Activated T-helper 1 cell treated with anti-CD3 and anti-CD28 coated beads, Interleukin-12 subunit alpha, Interleukin-12 subunit beta, Interleukin-2, Interleukin-4 antibody, amounts not matched to agents 30 ng/mL and 10 ng/mL and 1 ng/mL, durations not matched to agents 14 hours and 24 hours and 36 hours (primary cell): ENCODE measurements around the gene PSD4. TPM values are rescaled to one million over a fixed set of nuclear protein-coding genes. Genes with fewer than 3 reads are reported as not detected.

Source experiments
- DNase-seq: peaks from one replicate; pipeline ENCODE4 v3.0.0; 2021; ENCODE audit warnings: low spot score
- H3K27ac Mint-ChIP-seq: one replicate; pipeline ENCODE4 v1.8.0; 2021; ENCODE audit warnings: mild to moderate bottlenecking, mixed read lengths
- H3K27me3 Mint-ChIP-seq: one replicate; pipeline ENCODE4 v1.8.0; 2022; ENCODE audit warnings: mild to moderate bottlenecking, moderate library complexity, mixed read lengths; ENCODE audit not compliant: insufficient read depth
- H3K36me3 Mint-ChIP-seq: one replicate; pipeline ENCODE4 v1.8.0; 2021; ENCODE audit warnings: low read depth, mixed read lengths
- H3K4me1 Mint-ChIP-seq: one replicate; pipeline ENCODE4 v1.8.0; 2021; ENCODE audit warnings: low read depth, mixed read lengths
- H3K4me3 Mint-ChIP-seq: one replicate; pipeline ENCODE4 v1.8.0; 2021; ENCODE audit warnings: mild to moderate bottlenecking, moderate library complexity, mixed read lengths
- H3K9me3 Mint-ChIP-seq: one replicate; pipeline ENCODE4 v1.8.0; 2021; ENCODE audit warnings: mixed read lengths
- intact Hi-C: fragments of 100-400 bp; cut with micrococcal nuclease; formaldehyde crosslinking; loops from one replicate; pipeline ENCODE4 v1.15.1; 2024
- total RNA-seq: library from RNA; stranded (reverse); gene quantifications from 2 replicates; pipeline ENCODE4 v1.2.3, GENCODE V29; 2022

The PSD4 gene
- total RNA-seq, 1 donor from 2014 or later, result 257 TPM

DNA sequence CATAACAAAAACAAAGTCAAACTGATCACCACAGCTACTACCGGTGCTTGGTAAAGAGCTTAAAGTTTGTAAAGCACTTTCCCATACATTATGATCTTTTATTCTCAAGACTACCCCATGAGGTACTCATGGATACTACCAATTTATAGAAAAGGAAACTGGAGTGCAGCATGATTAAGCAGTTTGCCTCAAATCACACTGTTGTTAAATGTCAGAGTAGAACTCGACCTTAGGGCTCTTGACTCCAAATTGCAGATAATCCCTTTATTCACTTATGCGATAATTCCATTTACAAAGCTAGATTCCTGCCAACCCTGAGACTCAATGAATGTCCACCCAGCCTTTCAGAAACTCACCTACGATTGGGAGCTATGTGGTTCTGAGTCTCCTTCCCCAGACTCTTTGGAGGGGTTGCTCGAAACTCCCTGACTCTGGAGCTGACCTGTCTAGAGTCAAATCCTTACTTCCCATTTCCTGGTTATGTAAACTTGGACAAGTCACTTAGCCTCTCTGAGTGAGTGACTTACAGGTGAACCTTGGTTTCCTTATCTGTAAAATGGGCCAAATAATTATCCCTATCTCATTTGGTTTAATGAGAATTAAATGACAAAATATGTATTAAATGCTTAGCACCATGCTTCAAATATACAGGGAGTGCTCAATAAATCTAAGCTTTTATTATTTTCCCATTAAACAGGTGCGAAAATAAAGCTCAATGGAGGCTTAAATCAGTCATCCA lies 47.4 kb downstream of the PSD4 start:
- Mint-ChIP-seq H3K4me1 (peaks cover 9% of the 10 kb centered on the region), H3K9me3 (no peaks in the 10 kb centered on the region), H3K4me3 (no peak overlapping the region), H3K27me3 (no peaks in the 10 kb centered on the region), H3K27ac (no peak overlapping the region), H3K36me3 (no peaks in the 10 kb centered on the region)
- intact Hi-C loops, result no loop called here
- no peak for DNase-seq

GRCh38 chr2:113221846-113222245 lies 48.1 kb downstream of the PSD4 start:
- intact Hi-C loops, result no loop called here
- Mint-ChIP-seq H3K27me3 (no peaks in the 10 kb centered on the region), H3K4me1 (peaks cover 9% of the 10 kb centered on the region), H3K27ac (no peak overlapping the region), H3K36me3 (no peaks in the 10 kb centered on the region), H3K9me3 (no peaks in the 10 kb centered on the region), H3K4me3 (no peak overlapping the region)
- no peak for DNase-seq

DNA sequence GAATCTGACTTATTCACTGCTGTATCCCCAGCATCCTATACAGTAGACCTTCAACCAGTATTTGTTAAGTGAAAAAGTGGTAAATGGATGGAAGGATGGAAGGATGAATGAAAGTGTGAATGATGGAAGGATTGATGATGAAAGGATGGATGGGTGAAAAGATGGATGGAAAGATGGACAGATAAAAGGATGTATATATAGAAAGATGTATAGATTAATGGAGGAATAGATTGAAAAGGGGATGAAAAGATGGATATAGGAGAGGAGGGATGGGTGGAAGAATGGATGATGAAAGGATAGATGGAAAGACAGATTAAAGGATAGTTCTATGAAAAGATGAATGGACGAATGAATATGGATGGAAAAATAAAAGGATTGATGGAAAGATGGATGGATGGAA lies 50.0 kb downstream of the PSD4 start:
- Mint-ChIP-seq H3K36me3 (no peaks in the 10 kb centered on the region), H3K4me1 (peaks cover 9% of the 10 kb centered on the region), H3K9me3 (no peaks in the 10 kb centered on the region), H3K4me3 (no peak overlapping the region), H3K27ac (no peak overlapping the region), H3K27me3 (no peaks in the 10 kb centered on the region)
- DNase-seq, result no peak
- intact Hi-C loops, result no loop called here

- H3K9me3 Mint-ChIP-seq, result no peaks in the 10 kb centered on the region
- H3K27me3 Mint-ChIP-seq, result no peaks in the 10 kb centered on the region
- peaks cover 15% of the 10 kb centered on the region for H3K4me1 Mint-ChIP-seq
- H3K4me3 Mint-ChIP-seq, result no peak overlapping the region
- H3K27ac Mint-ChIP-seq, result no peak overlapping the region
- intact Hi-C loops, result no loop called here
- no peaks in the 10 kb centered on the region for H3K36me3 Mint-ChIP-seq
- no peak for DNase-seq
Measured at GRCh38 chr2:113224647-113225236, 51.0 kb downstream of the PSD4 start.

DNA sequence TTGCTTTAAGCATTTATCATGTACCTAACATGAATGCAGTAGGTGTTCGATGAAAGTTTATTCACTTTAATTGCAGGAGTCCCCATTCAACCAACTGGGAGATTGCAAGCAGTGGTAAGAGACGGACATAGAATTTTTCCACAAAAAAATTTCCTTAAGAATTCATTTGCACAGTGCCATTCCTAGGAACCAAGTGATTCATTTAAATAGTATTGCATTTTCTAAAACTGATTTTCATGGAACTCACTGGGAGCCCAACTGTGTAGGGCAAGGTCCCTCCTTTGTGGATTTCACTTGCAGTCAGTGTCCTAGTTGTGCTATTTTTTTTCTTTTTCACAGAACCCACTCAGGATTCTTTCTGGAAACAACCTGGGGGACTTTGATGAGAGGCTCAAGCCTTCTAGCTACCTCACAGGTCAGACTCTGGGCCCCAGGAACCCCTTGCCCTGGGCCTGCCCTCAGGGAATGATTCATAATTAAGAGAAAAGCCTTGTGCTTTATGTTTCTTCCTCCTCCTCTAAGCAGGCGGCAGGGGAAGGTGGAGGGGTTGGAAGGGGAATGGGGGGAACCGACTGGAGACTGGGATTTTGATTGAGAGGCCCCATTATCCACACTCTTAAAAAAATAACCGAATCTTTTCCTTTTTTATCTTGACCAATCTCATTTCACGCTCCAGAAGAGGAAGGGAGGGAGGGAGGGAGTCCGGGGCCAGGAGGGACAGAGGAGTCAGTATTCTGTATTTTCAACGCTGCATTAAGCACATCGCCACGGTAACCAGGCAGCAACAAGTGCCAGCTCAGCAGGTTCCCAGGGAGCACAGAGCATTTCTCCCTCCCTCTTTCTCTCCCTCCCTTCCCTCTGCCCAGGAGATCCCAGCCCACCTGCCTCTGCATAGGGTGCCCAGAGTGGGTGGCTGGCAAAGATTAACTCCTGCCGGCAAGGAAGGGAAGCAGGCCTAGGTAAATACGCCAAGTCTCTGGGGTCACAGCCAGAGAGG lies 51.8 kb downstream of the PSD4 start:
- no peak overlapping the region for H3K4me3 Mint-ChIP-seq
- H3K4me1 Mint-ChIP-seq, result peaks cover 23% of the 10 kb centered on the region
- no peak overlapping the region for H3K27ac Mint-ChIP-seq
- H3K9me3 Mint-ChIP-seq, result no peaks in the 10 kb centered on the region
- intact Hi-C loops, result no loop called here
- H3K36me3 Mint-ChIP-seq, result no peaks in the 10 kb centered on the region
- DNase-seq, result no peak
- H3K27me3 Mint-ChIP-seq, result no peaks in the 10 kb centered on the region

DNA sequence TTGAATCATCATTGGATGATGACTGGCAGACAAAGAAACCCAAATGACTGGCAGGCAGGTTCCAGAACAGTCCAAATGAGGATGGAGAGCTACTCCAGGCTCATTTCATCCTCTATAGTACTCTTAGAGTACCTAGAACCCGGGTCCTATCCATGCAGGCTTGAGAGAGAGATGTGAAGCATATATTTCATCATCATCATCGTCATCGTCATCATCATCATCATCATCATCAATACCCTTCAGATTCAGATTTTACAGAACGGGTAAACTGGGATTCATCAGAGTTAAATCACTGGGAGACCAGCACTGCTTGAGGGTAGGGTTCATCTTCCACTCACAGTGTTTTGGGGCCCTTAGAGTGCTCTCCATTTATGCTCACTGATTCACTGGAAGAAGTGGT lies 52.7 kb downstream of the PSD4 start:
- no peak overlapping the region for H3K4me3 Mint-ChIP-seq
- H3K9me3 Mint-ChIP-seq, result no peaks in the 10 kb centered on the region
- peaks cover 3% of the 10 kb centered on the region for H3K27me3 Mint-ChIP-seq
- H3K4me1 Mint-ChIP-seq, result peaks cover 32% of the 10 kb centered on the region
- no peaks in the 10 kb centered on the region for H3K36me3 Mint-ChIP-seq
- DNase-seq, result no peak
- intact Hi-C loops, result no loop called here
- no peak overlapping the region for H3K27ac Mint-ChIP-seq

DNA sequence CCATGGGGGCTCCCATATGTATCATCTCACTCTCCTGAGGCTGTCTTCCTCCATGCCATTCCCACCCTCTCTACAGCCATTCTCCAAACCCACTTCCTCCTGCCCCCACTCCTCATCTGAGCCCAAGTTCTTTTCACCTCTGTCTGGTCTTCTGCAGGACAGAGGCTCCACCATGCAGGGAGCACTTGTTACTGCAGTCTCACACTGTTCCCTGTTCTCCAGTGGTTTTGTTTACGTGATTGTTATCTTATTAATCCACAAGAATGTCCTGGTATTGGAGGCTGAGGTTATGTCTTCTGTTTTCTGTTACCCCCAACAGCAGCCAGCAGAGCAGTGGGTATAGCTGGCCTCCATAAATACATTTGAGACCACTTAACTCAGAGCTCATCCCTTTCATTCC lies 53.5 kb downstream of the PSD4 start:
- intact Hi-C loops, result no loop called here
- Mint-ChIP-seq H3K27me3 (peaks cover 3% of the 10 kb centered on the region), H3K4me3 (no peak overlapping the region), H3K27ac (peak overlapping the region; percentile 3), H3K36me3 (no peaks in the 10 kb centered on the region), H3K4me1 (peaks cover 32% of the 10 kb centered on the region), H3K9me3 (no peaks in the 10 kb centered on the region)
- no peak for DNase-seq

DNA sequence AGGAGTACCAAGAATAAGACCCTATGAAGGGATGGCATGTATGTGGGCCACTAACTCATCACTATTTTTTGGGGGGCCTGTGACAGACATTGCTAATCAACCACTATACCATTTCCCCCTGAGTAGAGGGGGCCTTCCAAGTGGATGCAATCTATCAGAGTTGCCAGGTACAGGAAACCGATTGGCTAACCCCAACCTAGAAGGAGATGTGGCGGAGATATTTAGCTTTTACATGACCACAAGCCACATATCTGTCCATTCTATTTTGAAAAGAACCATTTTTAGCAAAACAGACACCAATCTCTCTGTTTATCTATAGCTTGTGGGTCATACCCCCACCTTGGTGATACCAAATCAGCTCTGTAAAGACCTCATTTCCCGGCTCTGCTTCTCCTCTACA lies 53.9 kb downstream of the PSD4 start:
- H3K9me3 Mint-ChIP-seq, result no peaks in the 10 kb centered on the region
- H3K4me1 Mint-ChIP-seq, result peaks cover 32% of the 10 kb centered on the region
- H3K27ac Mint-ChIP-seq, result no peak overlapping the region
- no peaks in the 10 kb centered on the region for H3K36me3 Mint-ChIP-seq
- DNase-seq, result no peak
- intact Hi-C loops, result no loop called here
- peaks cover 3% of the 10 kb centered on the region for H3K27me3 Mint-ChIP-seq
- H3K4me3 Mint-ChIP-seq, result no peak overlapping the region

- peaks cover 33% of the 10 kb centered on the region for H3K4me1 Mint-ChIP-seq
- H3K9me3 Mint-ChIP-seq, result no peaks in the 10 kb centered on the region
- DNase-seq, result no peak
- intact Hi-C loops, result no loop called here
- peaks cover 3% of the 10 kb centered on the region for H3K27me3 Mint-ChIP-seq
- H3K27ac Mint-ChIP-seq, result no peak overlapping the region
- no peaks in the 10 kb centered on the region for H3K36me3 Mint-ChIP-seq
- no peak overlapping the region for H3K4me3 Mint-ChIP-seq
Measured at GRCh38 chr2:113228351-113228750, 54.6 kb downstream of the PSD4 start.

- DNase-seq, result no peak
- Mint-ChIP-seq H3K4me3 (no peak overlapping the region), H3K4me1 (peaks cover 41% of the 10 kb centered on the region), H3K27ac (no peak overlapping the region), H3K9me3 (no peaks in the 10 kb centered on the region), H3K36me3 (no peaks in the 10 kb centered on the region), H3K27me3 (peaks cover 3% of the 10 kb centered on the region)
- intact Hi-C loops, result no loop called here
Measured at GRCh38 chr2:113228991-113229716, 55.4 kb downstream of the PSD4 start.

DNA sequence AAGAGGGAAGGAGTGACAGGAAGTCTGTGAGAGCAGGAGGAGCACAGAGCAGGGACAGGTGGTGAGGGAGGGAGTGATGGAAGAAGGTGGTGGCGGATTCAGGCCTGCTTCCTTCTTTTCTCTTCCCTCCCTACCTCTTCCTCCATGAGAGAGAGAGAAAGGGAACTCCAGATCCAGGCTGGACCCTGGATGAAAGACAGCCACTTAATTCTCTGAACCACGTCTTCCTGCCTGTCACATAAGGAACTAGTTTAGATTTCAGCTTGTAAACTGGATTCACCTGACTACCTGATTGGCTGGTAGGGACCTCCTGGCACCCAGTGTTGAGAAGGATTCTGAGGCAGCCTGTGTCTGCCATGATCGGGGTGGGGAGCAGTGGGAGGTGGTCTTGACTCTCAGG lies 56.0 kb downstream of the PSD4 start:
- no peak for DNase-seq
- Mint-ChIP-seq H3K4me3 (no peak overlapping the region), H3K4me1 (peaks cover 42% of the 10 kb centered on the region), H3K27ac (no peak overlapping the region), H3K27me3 (peaks cover 3% of the 10 kb centered on the region), H3K36me3 (no peaks in the 10 kb centered on the region), H3K9me3 (no peaks in the 10 kb centered on the region)
- intact Hi-C loops, result no loop called here

- no peaks in the 10 kb centered on the region for H3K9me3 Mint-ChIP-seq
Measured at GRCh38 chr2:113230531-113230930, 56.8 kb downstream of the PSD4 start.

More at GRCh38 chr2:113230531-113230930, 56.8 kb downstream of the PSD4 start:
- intact Hi-C loops, result no loop called here
- Mint-ChIP-seq H3K27me3 (peaks cover 3% of the 10 kb centered on the region), H3K27ac (peak overlapping the region; percentile 90), H3K4me1 (peaks cover 42% of the 10 kb centered on the region), H3K4me3 (peak overlapping the region; percentile 63), H3K36me3 (peaks cover 2% of the 10 kb centered on the region)
- DNase-seq, result no peak
